ENCODE results near the gene MGST2. TPM values are rescaled to one million over a fixed set of nuclear protein-coding genes. Genes with fewer than 3 reads are reported as not detected.
A peak's percentile ranks its signal among the peaks of the same experiment; 100 is the strongest.

Gene MGST2
- total RNA-seq, 1 donor from 2014 or later: 43.2 TPM

GRCh38 chr4:139740531-139741041 is 75.0 kb downstream of the MGST2 start:
- Mint-ChIP-seq H3K4me3 (peak overlapping the region; percentile 31), H3K9me3 (no peaks in the 10 kb centered on the region), H3K27me3 (no peaks in the 10 kb centered on the region), H3K27ac (peak overlapping the region; percentile 88), H3K36me3 (no peaks in the 10 kb centered on the region), H3K4me1 (ENCODE audit: unreplicated experiment) (peaks cover 62% of the 10 kb centered on the region)
- TF ChIP-seq CTCF (conservative IDR thresholded peaks at IDR 0.05): no peak
- DNase-seq (ENCODE audit: extremely low spot score, unreplicated experiment): no peak

- Mint-ChIP-seq H3K4me3 (peak overlapping the region; percentile 22), H3K9me3 (no peaks in the 10 kb centered on the region), H3K27me3 (no peaks in the 10 kb centered on the region), H3K27ac (peak overlapping the region; percentile 76), H3K4me1 (ENCODE audit: unreplicated experiment) (peaks cover 59% of the 10 kb centered on the region), H3K36me3 (no peaks in the 10 kb centered on the region)
- DNase-seq (ENCODE audit: extremely low spot score, unreplicated experiment): no peak
- no peak for TF ChIP-seq CTCF (conservative IDR thresholded peaks at IDR 0.05)
These were observed 77.4 kb downstream of the MGST2 start for GRCh38 chr4:139743027-139743426.

GRCh38 chr4:139744232-139744631 is 78.6 kb downstream of the MGST2 start:
- peaks cover 52% of the 10 kb centered on the region for H3K4me1 Mint-ChIP-seq (ENCODE audit: unreplicated experiment)
- TF ChIP-seq CTCF (conservative IDR thresholded peaks at IDR 0.05): no peak

GRCh38 chr4:139745111-139745639 is 79.6 kb downstream of the MGST2 start:
- no peak for TF ChIP-seq CTCF (conservative IDR thresholded peaks at IDR 0.05)
- Mint-ChIP-seq H3K9me3 (no peaks in the 10 kb centered on the region), H3K27ac (peak overlapping the region; percentile 28), H3K27me3 (no peaks in the 10 kb centered on the region), H3K36me3 (no peaks in the 10 kb centered on the region), H3K4me3 (no peak overlapping the region), H3K4me1 (ENCODE audit: unreplicated experiment) (peaks cover 53% of the 10 kb centered on the region)
- no peak for DNase-seq (ENCODE audit: extremely low spot score, unreplicated experiment)

More at GRCh38 chr4:139744232-139744631, 78.6 kb downstream of the MGST2 start:
- no peaks in the 10 kb centered on the region for H3K36me3 Mint-ChIP-seq
- H3K9me3 Mint-ChIP-seq: no peaks in the 10 kb centered on the region
- H3K27ac Mint-ChIP-seq: no peak overlapping the region
- H3K27me3 Mint-ChIP-seq: no peaks in the 10 kb centered on the region
- no peak for DNase-seq (ENCODE audit: extremely low spot score, unreplicated experiment)
- H3K4me3 Mint-ChIP-seq: no peak overlapping the region

GRCh38 chr4:139746431-139747171 is 81.0 kb downstream of the MGST2 start:
- no peak for TF ChIP-seq CTCF (conservative IDR thresholded peaks at IDR 0.05)
- no peaks in the 10 kb centered on the region for H3K36me3 Mint-ChIP-seq
- peaks cover 51% of the 10 kb centered on the region for H3K4me1 Mint-ChIP-seq (ENCODE audit: unreplicated experiment)
- H3K27ac Mint-ChIP-seq: peak overlapping the region; percentile 52
- H3K27me3 Mint-ChIP-seq: no peaks in the 10 kb centered on the region
- H3K9me3 Mint-ChIP-seq: no peaks in the 10 kb centered on the region
- H3K4me3 Mint-ChIP-seq: peak overlapping the region; percentile 58
- no peak for DNase-seq (ENCODE audit: extremely low spot score, unreplicated experiment)

Measured in type B pancreatic cell (in vitro differentiated cells).